ENCODE data around the gene GRPEL1. TPM values are rescaled to one million over a fixed set of nuclear protein-coding genes. Genes with fewer than 3 reads are reported as not detected.

Gene GRPEL1
- total and polyA plus RNA-seq, 2 of the 13 experiments (the other 11 are each of a cell fraction or from before 2014, with no cell fraction given) = 32.3 to 141 TPM

DNA sequence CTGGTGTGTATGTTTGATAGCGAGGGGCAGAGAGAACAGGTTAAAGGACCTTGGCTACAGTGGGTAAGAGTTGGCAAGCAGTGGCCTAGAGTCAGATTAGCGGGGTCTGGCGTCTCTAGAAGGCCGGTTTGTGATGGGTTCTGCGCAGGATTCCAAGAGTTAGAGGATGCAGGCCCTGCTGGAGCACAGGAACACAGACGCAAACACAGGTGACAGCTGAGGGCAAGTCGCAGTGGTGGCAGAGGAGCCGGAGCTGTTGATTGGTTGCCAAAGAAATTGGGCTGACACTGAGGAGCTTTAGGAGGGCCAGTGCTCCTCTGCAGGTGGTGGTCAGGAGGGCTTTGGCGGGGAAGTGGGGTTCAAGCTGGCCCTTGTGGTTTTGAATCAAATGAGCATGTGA, 20.9 kb downstream of the GRPEL1 start:
- Histone ChIP-seq H3K79me2 (ENCODE audit: insufficient read depth, low read length) (peaks cover 53% of the 10 kb centered on the region), H3K27ac (ENCODE audit: extremely low read length, insufficient read depth, low read length) (no peak overlapping the region), H3K4me2 (ENCODE audit: low read depth, low read length) (no peak overlapping the region), H3K36me3 (replicated peaks in 1 of 2; ENCODE audit: control insufficient read depth in 1 of 2, insufficient read depth in 2 of 2, low read length in 2 of 2) (peaks cover 3 to 5% of the 10 kb centered on the region in 2 experiments; a peak in 2 of 5 replicates), H3K9ac (ENCODE audit: insufficient read depth, low read depth, low read length) (no peak overlapping the region), H2AFZ (ENCODE audit: low read length) (no peak overlapping the region), H3K4me3 (replicated peaks in 1 of 3; ENCODE audit: insufficient read depth in 1 of 3, low read depth in 2 of 3, low read length in 3 of 3) (no peak overlapping the region), H3K4me1 (ENCODE audit: insufficient read depth, low read length) (peaks cover 33% of the 10 kb centered on the region), H3K9me3 (ENCODE audit: low read length) (no peaks in the 10 kb centered on the region), H3K27me3 (ENCODE audit: control insufficient read depth in 1 of 2, insufficient read depth in 2 of 2, low read length in 2 of 2) (no peaks in the 10 kb centered on the region; a peak in 1 of 5 replicates), H4K20me1 (ENCODE audit: insufficient read depth, low read length) (0 out of 2 replicates have a peak, but pooled peaks cover 12% of the 10 kb centered on the region)
- ChIA-PET POLR2A (no interaction called here), CTCF (ENCODE audit: low intra/inter-chr PET ratio, low total read pairs) (no interaction called here)
- 93% methylated on average over 8 of the region's 9 CpGs for WGBS (ENCODE audit: low lambda C conversion rate)
- intact Hi-C loops (cut with micrococcal nuclease; ENCODE audit: unreplicated experiment) = loop anchor here (10.0 kb wide), 1 partner anchor 142 kb away; the partner anchor contains the start of gene TBC1D14
- ATAC-seq (no peak), DNase-seq (ENCODE audit: low spot score) (no peak), FAIRE-seq (no peak)
- no TSS peak for BruUV-seq (replicated peaks)
- TF ChIP-seq, protein P1, sequence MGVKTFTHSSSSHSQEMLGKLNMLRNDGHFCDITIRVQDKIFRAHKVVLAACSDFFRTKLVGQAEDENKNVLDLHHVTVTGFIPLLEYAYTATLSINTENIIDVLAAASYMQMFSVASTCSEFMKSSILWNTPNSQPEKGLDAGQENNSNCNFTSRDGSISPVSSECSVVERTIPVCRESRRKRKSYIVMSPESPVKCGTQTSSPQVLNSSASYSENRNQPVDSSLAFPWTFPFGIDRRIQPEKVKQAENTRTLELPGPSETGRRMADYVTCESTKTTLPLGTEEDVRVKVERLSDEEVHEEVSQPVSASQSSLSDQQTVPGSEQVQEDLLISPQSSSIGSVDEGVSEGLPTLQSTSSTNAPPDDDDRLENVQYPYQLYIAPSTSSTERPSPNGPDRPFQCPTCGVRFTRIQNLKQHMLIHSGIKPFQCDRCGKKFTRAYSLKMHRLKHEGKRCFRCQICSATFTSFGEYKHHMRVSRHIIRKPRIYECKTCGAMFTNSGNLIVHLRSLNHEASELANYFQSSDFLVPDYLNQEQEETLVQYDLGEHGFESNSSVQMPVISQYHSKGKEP (CRISPR knock-in tag; IDR thresholded peaks at IDR 0.05) = no peak
- TF ChIP-seq ZNF781 (CRISPR knock-in tag; IDR thresholded peaks at IDR 0.05; ENCODE audit: borderline replicate concordance, not compliant biosample characterization) (no peak), ZNF720 (CRISPR knock-in tag; IDR thresholded peaks at IDR 0.05) (no peak), ZBTB21 (CRISPR knock-in tag; IDR thresholded peaks at IDR 0.05) (no peak), ZEB1 (IDR thresholded peaks at IDR 0.05; ENCODE audit: insufficient replicate concordance, low read depth) (no peak), ZNF747 (CRISPR knock-in tag; IDR thresholded peaks at IDR 0.05; ENCODE audit: borderline replicate concordance) (no peak), ZSCAN12 (CRISPR knock-in tag; IDR thresholded peaks at IDR 0.05) (no peak), GLI4 (CRISPR knock-in tag; IDR thresholded peaks at IDR 0.05; ENCODE audit: borderline replicate concordance) (no peak), ATRX (CRISPR knock-in tag; IDR thresholded peaks at IDR 0.05; ENCODE audit: borderline replicate concordance) (no peak), ZNF121 (CRISPR knock-in tag; IDR thresholded peaks at IDR 0.05) (no peak), FOSL1 (CRISPR knock-in tag; IDR thresholded peaks at IDR 0.05; ENCODE audit: borderline replicate concordance) (no peak), SP4 (CRISPR knock-in tag; IDR thresholded peaks at IDR 0.05) (no peak), MATR3 (CRISPR knock-in tag; IDR thresholded peaks at IDR 0.05) (no peak), ZNF17 (CRISPR knock-in tag; IDR thresholded peaks at IDR 0.05) (no peak), AGO2 (optimal IDR thresholded peaks at IDR 0.05; ENCODE audit: low read depth, low read length) (no peak), PHF5A (CRISPR knock-in tag; IDR thresholded peaks at IDR 0.05; ENCODE audit: low read depth, unreplicated experiment) (no peak)
- TF ChIP-seq, protein P2, sequence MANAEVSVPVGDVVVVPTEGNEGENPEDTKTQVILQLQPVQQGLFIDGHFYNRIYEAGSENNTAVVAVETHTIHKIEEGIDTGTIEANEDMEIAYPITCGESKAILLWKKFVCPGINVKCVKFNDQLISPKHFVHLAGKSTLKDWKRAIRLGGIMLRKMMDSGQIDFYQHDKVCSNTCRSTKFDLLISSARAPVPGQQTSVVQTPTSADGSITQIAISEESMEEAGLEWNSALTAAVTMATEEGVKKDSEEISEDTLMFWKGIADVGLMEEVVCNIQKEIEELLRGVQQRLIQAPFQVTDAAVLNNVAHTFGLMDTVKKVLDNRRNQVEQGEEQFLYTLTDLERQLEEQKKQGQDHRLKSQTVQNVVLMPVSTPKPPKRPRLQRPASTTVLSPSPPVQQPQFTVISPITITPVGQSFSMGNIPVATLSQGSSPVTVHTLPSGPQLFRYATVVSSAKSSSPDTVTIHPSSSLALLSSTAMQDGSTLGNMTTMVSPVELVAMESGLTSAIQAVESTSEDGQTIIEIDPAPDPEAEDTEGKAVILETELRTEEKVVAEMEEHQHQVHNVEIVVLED (CRISPR knock-in tag; IDR thresholded peaks at IDR 0.05; ENCODE audit: borderline replicate concordance) = no peak
- TF ChIP-seq, protein P3, sequence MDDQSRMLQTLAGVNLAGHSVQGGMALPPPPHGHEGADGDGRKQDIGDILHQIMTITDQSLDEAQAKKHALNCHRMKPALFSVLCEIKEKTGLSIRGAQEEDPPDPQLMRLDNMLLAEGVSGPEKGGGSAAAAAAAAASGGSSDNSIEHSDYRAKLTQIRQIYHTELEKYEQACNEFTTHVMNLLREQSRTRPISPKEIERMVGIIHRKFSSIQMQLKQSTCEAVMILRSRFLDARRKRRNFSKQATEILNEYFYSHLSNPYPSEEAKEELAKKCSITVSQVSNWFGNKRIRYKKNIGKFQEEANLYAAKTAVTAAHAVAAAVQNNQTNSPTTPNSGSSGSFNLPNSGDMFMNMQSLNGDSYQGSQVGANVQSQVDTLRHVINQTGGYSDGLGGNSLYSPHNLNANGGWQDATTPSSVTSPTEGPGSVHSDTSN (CRISPR knock-in tag; IDR thresholded peaks at IDR 0.05; ENCODE audit: borderline replicate concordance) = no peak
- in situ Hi-C loops (cut with HindIII; ENCODE audit: extremely low pct_ligation_motif_present, low pct_unique_long_range_greater_than_20kb) = no loop called here

Data from HepG2 (cell line).